Activated CD8-positive, alpha-beta memory T cell treated with anti-CD3 and anti-CD28 coated beads for 1 hour (primary cell): ENCODE results near the gene KCTD19.
A peak's percentile ranks its signal among the peaks of the same experiment; 100 is the strongest.

Experiments
- DNase-seq, 2 donors: peaks; one replicate each; pipeline ENCODE4 v3.0.0-alpha.2; 2020; ENCODE audit warnings: low read depth in 1 of 2; ENCODE audit errors: extremely low read depth in 1 of 2

Gene KCTD19

DNA sequence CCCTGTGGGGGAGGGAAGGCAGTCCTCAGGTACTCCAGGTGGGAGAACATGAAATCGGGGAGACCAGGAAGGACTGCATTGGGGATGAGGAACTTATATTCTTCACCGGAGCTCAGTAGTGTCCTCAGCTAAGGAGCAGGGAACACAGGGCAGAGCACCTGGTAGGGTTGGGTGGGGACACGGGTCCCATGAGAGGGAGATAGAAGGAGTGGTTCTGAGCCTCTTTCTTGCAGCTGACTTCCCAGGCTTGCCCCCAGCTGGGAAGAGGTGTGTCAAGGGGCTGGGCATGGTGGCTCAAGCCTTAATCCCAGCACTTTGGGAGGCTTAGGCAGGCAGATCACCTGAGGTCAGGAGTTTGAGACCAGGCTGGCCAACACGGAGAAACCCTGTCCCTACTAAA is 81.4 kb downstream of the KCTD19 start:
- no peak for DNase-seq

DNA sequence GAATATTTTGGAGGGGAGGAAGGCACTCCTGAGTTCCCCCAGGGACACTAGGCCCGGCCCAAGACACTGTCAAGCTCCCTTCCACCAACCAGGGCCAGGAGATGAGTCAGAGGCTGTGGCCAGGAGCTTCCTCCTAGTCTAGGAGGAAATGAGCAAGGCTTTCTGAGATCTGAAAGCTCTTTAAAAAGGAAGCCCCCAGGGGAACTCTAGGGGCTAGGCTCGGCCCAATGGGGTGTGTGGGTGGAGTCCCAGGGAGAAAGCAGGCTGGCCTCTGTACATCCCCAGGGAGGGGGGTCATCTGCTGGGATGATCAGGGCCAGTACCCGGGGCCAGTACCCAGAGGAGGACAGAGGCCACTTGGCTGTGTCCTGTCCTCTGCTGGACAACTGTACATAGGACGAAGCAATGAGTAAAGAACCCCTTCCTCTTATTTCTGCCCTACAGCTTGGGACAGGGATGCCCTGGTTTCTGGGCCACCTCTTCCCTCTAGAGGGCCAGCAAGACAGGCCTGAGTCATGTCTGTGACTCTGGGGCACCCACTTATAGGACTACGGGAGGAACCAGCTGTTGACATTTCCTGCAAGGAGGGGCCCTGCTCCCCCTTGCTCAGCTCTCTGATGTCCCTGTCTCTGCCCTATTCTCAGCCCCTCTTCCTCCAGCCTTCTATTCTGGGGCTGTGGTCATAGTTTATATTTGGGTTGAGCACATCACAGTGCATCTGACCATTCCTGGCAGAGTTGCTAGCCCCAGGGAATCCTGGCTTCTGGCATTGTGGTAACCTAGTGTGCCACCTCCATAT is 82.0 kb downstream of the KCTD19 start:
- peak; percentile 57 to 62 for DNase-seq

DNA sequence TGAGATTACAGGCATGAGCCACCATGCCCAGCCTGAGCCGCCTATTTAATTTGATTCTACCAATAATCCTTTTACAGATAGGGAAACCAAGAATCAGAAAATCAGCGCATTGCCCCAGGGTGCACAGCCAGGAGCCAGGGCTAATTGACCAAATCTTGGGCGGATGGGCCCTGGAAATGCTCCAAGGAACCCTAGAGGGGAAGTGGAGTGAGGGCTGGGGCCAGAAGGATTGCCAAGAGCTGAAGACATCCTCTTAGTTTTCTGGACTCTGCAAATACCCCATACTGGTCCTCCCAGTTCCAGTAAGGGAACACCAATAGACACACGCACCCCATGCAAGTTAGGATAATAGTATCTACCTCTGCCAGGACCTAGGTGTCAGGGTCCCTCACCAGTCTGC is 83.1 kb downstream of the KCTD19 start:
- no peak for DNase-seq

DNA sequence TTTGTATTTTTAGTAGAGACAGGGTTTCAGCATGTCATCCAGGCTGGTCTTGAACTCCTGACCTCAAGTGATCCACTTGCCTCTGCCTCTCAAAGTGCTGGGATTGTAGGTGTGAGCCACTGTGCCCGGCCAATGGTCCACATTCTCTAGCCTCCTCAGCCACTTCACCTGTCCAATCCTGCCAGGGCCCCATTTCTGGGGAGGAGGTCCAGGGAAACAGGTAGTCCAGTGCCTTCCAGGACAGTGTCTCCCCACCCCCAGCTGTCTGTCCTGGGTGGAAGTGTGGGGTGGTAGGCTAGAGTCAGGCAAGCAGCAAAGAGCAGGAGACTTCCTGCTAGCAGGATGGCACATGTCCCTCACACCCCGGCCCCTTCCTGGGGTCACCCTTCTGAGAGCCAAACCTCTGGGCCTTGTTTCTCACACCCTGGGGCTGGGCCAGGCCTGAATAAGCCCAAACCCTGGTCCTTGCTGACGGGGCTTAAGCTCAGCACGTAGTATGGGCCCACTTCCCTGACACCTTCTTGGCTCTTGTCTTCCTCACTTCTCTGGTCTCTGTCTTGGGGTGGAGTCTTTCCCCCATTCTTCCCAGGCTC is 84.3 kb downstream of the KCTD19 start:
- DNase-seq: no peak

DNA sequence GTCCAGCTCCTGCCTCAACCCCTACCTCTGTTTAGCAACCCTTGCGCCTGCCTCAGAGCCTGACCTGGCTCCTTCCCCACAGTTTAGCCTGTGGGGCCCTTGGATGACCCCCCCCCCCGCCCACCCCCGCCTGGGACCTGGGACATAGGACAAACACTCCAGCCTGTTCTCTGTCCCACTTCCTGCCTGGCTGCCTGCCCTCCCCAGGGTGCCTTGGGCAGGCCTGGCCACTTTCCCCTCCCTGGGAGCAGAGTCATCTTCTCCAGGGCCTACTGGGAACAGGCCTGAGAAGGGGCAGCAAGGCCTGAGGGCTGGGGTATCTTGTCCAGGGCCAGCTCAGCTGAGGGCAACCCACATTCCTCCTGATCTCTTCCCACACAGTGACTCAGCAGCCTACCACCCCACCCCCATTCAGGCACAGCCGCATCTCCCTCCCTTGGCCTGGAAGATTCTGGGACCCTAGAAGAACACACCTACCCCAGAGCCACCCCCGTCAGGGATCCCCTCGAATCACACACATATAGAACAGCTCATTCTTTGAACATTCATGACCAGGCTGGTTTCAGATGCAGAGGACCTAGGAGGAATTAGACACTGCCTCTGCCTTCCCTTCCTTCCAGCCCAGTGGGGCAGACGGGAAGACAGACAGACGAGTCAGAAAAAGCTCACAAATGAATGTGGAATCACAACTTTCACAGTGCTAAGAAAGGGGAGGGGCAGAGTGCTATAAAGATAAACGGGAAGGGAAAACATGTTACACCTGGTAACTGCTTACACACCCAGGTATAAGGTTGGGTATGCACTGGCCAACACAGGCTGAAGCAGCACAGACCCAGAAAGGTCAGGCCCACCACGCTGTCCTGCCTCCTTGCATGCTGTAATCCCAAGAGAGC is 85.3 kb downstream of the KCTD19 start:
- no peak for DNase-seq

DNA sequence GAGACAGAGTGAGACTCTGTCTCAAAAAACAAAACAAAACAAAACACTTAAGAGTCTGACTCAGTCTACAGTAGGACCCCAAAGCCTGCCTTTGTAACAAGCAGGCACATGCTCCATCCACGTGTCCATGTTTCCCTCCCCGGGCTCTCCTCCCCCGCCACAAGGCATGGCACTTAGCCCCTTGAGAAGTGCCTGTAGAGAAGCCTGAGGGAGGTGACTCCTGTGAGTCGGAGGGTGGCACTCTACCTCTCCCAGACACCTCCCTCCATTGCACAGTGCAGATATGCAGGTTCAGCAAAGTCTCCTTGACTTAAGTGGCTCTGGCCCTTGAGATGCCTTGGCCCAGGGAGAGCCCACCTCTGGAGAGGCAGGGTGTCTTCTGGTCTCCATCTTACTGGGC is 86.0 kb downstream of the KCTD19 start:
- DNase-seq: no peak
